ENCODE results near the gene FGFR3.

Gene FGFR3

DNA sequence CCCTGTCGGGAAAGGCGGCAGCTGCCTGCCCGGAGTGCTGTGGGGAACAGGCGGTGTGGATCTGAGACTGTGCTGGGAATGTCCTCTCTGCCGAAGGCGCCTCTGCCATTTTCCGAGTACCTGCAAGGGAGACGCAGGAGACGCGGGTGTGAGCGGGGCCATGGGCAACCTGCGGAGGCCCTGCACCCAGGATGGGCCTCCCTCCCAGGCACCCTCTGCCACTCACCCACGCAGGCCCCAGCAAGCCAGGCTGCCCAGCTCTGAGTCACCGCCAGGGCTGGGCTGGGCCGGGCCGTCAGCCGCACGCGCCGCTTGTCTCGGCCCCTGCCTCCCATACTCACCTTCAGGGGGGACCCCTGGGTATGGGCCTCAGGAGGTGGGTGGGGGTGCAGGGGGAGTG lies 3.5 kb upstream of the FGFR3 start:
- no peak for DNase-seq

DNA sequence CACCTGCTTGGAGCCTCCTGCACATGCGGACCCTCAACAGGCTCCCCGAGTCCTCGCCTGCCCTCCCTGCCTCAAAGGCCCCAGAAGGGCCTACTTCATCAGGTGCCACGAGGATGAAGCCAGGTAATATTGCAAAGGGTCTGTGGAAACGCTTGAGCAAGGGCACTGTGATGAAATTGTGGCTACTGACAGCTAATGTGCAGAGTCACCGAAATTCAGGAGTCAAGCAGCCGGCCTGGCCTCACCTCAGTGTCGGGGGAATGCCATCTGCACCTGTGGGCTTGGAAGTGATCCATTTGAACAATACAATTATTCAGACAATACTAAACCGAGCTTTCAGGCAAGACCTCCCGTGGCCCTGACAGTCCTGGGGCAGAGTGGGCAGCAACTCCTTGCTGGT lies 3.1 kb upstream of the FGFR3 start:
- no peak for DNase-seq

DNA sequence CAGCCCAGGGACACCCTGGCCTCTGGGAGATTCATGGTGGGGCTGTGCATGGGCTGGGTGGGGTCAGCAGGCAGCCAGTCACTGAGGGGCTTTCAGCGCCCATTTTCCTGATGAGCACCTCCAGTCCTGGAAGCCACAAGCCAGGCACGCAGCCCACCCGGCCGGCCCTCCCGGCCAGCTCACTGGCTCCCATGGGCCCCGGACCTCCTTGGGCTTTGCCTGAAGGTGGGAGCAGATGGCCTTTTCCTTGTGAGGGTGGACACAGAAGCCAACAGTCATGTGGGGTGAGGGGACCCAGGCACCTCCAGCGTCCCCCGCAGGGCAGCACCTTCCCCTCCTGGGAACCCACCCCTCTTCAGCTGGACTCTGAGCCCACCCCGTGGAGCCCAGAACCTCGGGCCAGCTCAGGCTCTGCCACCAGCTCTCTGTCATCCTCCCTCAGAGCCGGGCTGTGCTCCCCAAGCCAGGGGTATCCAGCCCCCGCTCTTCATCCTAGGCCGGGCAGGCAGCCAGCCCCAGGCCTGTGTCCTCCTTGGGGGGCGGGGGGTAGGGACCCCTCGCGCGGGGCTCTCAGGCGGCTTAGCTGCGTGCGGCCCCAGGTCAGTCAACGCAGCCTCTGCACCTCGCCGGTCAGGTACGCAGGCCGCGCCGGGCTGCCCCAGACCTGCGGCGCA lies 798 bp upstream of the FGFR3 start:
- no peak for DNase-seq

DNA sequence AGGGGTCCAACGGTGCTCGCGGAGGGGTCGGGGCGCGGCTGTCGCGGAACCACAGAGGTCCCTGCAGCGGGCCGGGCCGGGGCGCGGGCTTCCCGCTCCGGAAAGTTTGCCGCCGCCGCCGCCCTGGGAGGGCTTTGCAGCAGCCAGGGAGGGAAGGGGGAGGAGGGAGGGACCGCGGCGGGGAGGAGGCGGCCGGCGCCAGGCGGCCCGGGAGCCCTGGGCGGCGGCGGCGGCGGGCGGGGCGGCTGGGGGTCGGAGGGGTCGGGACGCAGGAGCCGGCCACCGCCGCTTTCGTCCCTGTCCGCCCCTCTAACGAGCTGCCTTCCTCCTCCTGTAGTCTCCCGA lies 375 bp downstream of the FGFR3 start:
- peak; percentile 45 for DNase-seq

DNA sequence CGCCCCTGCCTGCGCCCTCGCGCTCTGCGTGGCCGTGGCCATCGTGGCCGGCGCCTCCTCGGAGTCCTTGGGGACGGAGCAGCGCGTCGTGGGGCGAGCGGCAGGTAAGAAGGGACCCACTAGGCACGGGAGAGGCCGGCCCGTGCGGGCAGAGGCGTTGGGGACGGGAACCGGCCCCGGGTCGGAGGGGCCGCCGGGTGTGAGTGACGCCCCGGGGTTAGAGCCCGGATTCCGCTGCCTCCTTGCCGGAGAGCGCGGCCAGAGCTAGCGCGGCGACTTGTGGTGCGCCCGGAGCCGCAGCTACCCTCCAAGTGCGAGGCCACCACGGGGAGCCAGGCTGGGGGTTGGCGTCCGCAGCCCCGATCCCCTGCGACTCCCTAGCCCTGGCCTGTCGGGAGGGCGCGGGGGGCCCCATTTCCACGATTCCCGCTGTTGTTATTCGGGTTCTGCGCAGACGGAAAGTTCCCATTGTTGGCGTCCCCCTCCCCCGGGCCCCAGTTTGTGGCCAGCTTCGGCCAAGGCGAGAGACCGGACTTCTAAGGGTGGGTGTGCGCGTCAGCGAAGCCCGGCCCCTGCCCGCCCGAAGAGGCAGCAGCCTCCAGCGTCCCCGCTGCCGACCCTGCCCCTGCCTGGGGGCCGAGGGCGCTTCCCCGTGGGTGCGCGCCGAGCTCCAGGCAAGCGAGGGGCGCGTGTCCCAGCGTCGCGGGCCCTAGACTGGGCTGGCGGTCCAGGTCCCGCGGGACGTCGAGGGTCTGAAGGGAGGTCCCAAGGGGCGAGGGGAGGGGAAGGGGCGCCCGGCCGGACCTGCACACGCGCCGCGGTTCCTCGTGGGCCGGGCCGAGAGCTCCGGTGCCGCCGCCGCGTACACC lies 1.1 kb downstream of the FGFR3 start:
- DNase-seq = peak; percentile 12

DNA sequence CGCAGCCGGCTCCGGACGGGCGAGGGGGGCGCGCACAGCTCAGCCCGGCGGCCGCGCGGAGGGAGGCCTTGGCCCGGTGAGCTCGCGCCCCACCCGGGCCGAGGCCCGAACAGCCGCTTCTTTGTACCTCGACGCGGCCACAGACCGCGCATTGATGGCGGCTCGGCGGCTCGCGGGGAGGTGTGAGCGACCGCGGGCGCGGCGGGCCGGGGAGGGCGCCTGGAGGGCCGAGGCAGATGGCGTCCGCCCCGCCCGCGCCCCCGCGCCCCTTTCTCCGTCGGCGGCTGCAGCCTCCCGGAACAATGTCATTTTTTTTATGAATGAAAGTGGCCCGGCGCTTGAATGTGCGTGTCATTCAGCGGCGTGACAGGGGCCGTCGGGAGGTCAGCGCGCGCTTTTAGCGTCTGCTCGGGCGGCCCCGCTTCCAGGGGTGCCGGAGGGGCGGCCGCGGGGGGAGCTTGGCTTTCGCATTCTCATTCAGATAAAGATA lies 1.8 kb downstream of the FGFR3 start:
- DNase-seq = no peak

DNA sequence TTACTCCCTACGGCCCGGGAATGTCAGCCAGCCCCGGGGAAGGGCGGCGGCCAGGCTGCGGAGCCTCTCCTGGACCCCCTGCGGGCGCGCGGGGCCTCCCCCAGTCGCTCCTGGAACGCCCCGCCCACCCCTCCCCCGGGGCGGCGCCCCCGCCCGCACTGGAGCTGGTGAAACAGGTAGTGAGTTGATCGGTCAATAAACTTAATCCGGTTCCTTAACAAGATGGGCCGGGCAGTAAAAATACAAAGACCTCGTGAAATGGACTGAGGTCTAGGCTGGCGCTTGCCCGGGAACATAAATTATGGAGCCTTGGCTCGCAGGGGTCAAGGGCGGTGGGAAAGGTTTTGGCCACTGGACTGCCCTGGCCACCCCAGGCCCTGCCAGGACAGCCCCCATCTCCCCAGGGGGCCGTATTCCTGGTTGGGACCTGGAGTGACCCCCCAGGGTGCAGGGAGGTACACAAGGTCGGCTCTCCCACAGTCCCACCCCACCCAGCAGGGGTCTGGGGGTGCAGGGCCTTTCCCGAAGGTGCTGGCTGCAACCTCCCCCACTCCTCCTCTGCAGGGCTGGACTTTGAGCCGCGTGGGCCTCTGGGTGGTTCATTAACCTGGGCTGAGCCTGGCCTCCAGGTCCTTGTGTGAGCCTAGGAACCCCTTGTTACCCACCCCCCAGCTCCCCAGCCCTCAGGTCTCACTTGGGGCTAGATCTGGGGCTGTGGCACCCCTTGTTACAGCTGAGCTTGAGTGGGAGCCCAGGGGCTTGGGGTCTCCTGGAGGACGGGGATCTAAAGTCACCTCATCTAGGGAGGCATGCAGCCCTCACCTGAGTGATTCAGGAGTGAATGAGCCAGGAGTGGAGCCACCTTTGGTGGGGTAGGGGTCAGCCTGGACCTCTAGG lies 2.5 kb downstream of the FGFR3 start:
- no peak for DNase-seq

DNA sequence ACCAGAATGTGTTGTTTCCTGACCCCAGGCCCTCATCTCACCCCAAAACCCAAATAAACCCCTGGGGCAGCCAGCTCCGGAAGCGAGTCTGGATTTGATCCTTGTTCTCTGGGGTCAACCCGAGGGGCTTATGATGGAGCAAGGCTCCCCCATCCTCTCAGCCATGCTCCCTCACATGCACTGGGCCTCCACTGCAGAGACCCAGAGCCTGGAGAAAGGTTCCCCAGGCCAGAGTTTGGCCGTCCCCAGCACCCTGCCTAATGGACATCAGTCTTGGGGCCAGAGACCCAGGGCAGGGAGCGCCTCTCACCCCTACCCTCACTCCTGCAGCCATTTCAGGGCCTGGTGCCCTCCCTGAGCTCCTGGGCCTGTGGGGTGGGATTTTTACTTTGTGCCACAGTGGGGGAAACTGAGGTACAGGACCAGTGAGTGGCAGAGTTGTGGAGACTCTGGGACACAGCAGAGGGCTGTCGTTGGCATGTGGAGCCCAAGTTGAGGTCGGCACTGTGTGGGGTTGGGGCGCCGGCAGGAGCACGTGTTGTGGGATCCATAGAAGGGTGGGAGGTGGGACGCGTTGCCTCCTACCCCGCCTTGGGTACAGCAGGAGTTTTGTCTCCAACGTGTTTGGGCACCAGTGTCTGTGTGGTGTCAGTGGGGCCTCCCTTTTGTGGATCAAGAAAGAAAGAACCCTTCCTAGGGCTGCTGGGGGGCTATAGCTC lies 3.6 kb downstream of the FGFR3 start:
- no peak for DNase-seq

DNA sequence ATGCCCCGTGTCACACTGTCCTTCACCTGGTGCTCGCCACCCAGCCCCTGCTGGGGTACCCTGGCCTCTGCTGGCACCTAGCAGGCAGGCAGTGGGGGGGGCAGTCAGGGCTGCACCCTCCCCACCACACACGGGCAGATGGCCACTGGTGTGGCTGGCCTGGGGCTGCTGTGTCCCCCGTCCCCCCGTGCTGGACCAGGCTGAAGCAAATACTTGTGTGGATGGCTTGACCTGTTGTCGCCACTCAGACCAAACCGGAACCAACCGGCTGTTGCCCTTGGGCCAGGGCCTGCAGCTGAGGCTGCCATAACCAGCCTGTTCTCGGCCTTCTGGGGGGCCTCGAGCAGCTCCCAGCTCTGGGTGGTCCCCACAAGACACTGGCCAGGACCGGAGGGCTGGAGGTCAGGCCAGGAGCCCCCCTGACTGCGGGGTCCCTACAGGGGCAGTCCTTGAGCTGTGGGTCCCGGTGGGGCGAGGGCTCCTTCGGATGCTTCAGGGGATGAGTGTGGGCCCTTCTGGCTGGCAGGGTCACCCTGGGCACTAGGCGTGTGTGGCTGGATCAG lies 4.3 kb downstream of the FGFR3 start:
- no peak for DNase-seq

DNA sequence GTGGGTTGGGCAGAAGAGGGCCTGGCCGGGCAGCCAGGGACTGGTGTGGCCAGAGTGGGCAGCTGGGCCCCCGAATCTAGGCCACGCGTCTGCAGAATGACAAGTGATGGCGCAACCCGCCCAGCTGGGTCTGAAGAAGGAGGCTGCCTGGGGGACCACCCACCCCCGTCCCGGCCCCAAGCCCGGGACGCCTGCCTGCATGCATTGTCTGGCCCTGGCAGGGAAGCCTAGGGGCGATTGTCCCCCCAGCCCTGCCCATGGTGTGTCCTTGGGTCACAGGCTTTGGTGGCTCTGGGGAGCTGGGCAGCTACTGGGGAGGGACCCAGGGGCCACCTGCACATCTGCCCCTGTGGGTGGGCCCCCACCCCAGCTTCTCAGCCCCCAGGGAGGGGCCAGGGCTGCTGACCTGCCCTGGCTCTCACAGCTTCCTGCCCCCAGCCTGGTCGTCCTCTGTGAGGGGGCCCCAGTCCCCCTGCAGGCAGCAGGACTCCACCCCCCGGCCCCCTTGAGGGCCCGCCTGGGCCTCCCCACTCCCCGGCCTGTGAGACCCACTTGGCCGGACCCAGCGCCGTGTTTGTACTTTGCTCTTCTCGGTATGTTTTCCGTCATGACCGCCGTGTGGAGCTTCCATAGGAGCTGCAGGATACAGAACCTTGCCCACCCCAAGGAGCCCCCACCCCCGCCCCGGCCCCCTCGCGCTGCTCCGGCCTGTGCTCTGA lies 4.9 kb downstream of the FGFR3 start:
- no peak for DNase-seq

DNA sequence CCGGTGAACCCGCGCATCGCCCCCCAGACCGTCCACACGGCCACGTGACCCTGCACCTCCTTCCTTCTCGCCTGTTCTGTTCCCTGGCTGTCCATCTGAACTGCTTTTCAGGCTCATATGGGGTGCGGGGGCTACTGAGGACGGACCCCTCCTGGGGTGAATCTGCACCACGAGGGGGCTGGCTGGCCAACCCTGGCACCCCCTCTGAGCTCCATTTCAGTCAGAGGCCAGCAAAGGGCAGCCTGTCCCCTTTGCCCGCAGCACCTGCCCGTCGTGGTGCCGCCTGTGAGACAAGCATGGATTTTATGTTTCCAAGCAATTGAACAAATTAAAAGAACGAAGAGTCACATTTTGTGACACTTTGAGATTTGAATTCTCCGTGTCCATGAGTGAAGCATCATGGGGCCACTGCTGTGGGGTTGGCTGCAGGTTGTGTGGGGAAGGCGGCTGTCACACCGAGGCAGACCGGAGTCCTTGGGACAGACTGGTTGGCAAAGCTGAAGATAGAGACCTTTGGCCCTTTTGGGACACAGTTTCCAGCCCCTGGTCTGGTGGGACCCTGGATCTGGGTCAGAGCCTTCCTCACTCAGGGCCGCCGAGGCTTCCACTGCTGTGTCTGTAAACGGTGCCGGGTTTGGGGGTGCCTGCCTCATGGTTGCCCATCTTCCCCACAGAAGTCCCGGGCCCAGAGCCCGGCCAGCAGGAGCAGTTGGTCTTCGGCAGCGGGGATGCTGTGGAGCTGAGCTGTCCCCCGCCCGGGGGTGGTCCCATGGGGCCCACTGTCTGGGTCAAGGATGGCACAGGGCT lies 5.7 kb downstream of the FGFR3 start:
- DNase-seq = no peak

DNA sequence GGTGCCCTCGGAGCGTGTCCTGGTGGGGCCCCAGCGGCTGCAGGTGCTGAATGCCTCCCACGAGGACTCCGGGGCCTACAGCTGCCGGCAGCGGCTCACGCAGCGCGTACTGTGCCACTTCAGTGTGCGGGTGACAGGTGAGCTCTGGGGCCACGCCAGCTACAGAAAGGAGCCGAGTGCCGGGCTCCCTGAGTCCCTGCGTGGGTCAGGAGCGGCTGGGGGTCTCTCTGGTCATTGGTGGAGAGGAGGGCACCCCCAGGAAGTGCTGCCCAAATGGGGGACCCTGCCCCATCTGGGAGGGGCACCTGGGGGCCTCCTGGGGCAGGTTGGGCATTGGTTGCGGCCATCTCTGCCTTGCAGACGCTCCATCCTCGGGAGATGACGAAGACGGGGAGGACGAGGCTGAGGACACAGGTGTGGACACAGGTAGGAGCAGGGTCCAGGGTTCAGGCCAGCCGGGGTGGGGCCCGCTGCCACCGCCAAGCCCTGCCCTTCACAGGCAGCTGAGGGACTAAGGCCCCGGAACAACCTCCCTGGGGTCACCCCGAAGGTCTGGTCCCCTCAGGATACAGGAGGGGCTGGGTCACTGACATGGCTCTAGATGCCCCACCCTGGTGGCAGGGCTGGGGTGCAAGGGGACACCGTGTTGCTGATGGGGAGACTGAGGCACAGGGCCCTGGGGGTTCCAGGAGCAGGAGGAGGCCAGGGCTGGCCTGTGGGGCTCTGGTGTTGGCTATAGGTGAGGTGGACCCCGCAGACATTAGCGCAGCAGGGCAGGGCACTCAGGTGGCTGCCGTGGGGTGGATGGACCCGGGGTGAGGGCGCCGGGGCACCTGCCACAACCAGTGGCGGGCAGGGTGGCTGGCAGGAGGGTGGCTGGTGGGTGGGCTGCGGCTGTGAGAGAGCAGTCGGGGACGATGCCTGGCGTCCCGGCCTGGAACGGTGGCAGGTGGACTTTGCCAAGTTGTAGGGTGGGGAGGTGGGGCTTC lies 6.6 kb downstream of the FGFR3 start:
- no peak for DNase-seq

DNA sequence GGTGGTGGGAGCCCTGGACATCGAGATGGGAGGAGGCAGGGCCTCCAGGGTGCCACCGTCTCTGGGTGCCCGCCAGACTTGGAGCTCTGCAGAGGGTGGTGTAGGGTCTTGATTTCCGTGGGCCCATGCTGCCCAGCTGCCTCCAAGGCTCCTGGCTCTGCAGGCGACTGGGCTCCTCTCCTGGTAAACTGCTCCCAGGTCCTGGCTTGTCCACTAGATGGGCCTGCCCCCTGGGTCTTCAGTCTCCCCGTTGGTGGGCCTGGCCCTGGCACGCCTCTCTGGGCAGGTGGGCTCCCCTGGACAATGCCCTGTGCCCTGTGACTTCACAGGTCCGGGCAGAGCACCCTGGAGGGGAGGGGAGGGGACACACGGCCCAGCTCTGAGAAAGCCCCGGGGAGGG lies 7.7 kb downstream of the FGFR3 start:
- DNase-seq = no peak

DNA sequence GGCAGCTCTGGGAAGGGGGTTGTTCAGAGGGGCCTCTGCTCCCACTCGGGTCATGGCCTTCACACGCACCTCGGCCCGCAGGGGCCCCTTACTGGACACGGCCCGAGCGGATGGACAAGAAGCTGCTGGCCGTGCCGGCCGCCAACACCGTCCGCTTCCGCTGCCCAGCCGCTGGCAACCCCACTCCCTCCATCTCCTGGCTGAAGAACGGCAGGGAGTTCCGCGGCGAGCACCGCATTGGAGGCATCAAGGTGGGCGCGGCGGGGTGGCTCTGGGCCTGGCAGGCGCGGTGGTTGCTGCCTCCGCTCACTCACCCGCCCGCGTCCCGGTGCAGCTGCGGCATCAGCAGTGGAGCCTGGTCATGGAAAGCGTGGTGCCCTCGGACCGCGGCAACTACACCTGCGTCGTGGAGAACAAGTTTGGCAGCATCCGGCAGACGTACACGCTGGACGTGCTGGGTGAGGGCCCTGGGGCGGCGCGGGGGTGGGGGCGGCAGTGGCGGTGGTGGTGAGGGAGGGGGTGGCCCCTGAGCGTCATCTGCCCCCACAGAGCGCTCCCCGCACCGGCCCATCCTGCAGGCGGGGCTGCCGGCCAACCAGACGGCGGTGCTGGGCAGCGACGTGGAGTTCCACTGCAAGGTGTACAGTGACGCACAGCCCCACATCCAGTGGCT lies 8.3 kb downstream of the FGFR3 start:
- DNase-seq = no peak

DNA sequence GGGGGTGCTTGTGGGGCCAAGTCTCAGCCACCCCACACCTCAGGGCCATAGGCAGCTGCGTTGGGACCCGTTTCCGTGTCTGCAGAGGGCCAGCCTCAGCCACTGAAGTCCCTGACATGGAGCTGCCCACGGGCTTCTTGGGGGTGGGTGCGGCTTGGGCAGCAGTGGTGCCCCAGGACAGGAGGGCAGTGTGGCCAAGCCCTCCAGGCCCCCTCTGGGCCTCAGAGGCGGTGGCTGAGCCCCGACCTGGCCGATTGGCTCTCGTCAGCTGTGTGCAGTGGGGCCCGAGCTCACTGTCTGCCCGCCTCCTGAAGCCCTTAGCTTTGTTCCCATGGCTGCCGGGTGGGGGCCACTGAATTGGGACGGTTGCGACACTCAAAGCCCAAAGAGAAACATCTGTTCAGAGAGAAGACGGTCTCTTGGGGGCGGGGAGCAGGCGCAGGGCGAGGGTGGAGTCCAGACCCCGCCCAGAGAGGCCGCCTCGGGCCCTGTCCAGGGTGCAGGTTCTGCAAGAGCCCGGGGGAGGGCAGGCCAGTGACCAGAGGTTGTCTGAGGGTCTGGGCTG lies 9.1 kb downstream of the FGFR3 start:
- no peak for DNase-seq

DNA sequence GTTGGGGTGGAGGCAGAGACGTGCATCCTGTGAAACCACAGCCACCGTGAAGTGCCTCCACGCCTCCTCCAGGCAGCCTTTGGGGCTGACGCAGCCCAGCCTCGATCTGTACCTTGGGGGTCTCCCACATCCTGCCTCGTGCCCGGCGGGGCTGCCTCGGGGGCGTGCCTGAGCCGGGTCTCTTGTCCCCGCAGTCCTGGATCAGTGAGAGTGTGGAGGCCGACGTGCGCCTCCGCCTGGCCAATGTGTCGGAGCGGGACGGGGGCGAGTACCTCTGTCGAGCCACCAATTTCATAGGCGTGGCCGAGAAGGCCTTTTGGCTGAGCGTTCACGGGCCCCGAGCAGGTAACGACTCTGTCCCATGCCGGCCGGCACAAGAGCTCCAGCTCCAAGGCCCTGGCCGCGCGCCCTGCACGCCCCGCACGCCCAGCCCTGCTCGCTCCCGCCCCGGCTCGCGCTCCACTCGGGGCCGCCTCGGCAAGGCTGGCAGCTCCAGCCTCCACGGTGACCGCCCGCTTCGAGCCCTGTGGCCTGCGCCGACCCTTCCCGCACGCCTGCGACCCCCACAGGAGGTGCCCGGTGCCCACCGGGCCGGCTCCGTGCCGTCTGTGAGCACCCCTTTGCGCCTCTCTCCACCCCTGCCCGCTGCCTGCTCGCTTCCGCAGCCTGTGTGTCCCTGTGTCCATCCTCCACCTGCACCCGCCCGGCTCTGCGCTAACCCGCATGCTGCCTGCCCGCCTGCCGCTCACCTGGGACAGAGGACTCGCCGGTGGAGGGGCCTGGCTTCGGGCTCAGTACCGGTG lies 9.8 kb downstream of the FGFR3 start:
- no peak for DNase-seq
